Breast epithelium (tissue), 4 donors: ENCODE results near the gene OR10Z1. TPM values are rescaled to one million over a fixed set of nuclear protein-coding genes. Genes with fewer than 3 reads are reported as not detected.

Experiments
- DNase-seq, 2 donors: peaks; one replicate each; pipeline ENCODE4 v3.0.0-alpha.2; 2019; ENCODE audit warnings: low spot score in 2 of 2
- H3K27ac ChIP-seq, 2 donors: fragments of 200-600 bp; sonication (generic) in 1 of 2; one replicate each; pipeline ENCODE4 v1.5.1; 2016 to 2019; ENCODE audit warnings: mild to moderate bottlenecking in 1 of 2
- H3K27me3 ChIP-seq, 2 donors: fragments of 200-600 bp; sonication (generic) in 1 of 2; one replicate each; pipeline versions ENCODE4 v1.5.1 to v1.6.0; 2017 to 2019; ENCODE audit warnings: control low read depth in 1 of 2, mild to moderate bottlenecking in 1 of 2
- H3K36me3 ChIP-seq: fragments of 200-600 bp; one replicate; pipeline ENCODE4 v1.5.1; 2019
- H3K4me1 ChIP-seq, 2 donors: fragments of 200-600 bp; sonication (generic); one replicate each; pipeline ENCODE4 v1.5.1; 2016 to 2019; ENCODE audit warnings: control low read depth in 1 of 2
- H3K4me3 ChIP-seq, 3 donors: fragments of 200-600 bp; sonication (generic); 1 replicate in 2 of 3; 2 replicates in 1 of 3; pipeline ENCODE4 v1.5.1; 2016 to 2019; ENCODE audit warnings: mild to moderate bottlenecking in 3 of 3, moderate library complexity in 2 of 3
- H3K9me3 ChIP-seq, 2 donors: fragments of 200-600 bp; sonication (generic) in 1 of 2; one replicate each; pipeline ENCODE4 v1.5.1; 2016 to 2019; ENCODE audit warnings: control low read depth in 1 of 2
- POLR2A ChIP-seq: fragments of 450-650 bp; IDR thresholded peaks from one replicate; pipeline ENCODE4 v1.6.1; 2016; ENCODE audit warnings: antibody characterized with exemption, mild to moderate bottlenecking, moderate library complexity
- POLR2AphosphoS5 ChIP-seq, 3 donors: sonication (generic); formaldehyde crosslinking; IDR thresholded peaks; one replicate each; pipeline ENCODE4 v1.6.1; 2017; ENCODE audit warnings: antibody characterized with exemption in 3 of 3
- intact Hi-C: fragments of 100-400 bp; cut with DNase I; formaldehyde crosslinking; loops from one replicate; pipeline ENCODE4 v1.15.1; 2023; ENCODE audit warnings: low total_unique reads
- total RNA-seq, 3 donors: library from RNA; depleted of rRNA; stranded (reverse); fragments of >200 nt; gene quantifications; one replicate each; pipeline ENCODE4 v1.1.0, GENCODE V29; 2016
- TF ChIP-seq, protein P1 (sequence below), 3 donors: fragments of 450-650 bp; IDR thresholded peaks; one replicate each; pipeline ENCODE4 v1.5.1; 2016 to 2017; ENCODE audit warnings: antibody characterized with exemption in 3 of 3, mild to moderate bottlenecking in 3 of 3, moderate library complexity in 3 of 3

Gene OR10Z1
- total RNA-seq, 3 donors from 2014 or later = not detected

DNA sequence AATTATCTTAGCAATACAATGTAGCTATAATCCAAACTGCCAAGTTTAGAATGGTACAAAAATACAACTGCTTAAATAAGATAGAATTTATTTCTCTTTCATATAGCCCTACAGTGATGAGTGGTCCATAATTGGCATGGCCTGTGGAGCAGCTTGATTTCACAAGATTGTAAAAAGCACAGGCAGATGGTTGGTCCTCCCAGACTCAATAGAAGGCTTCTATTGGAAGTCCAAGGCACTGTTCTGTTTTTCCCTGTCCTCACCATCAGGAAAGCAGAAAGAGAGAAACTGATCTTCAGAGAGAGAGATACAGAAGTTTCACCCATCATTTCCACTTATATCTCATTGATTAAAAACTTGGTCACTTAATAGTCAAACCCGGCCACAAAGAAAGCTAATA, 32.8 kb upstream of the OR10Z1 start:
- Histone ChIP-seq H3K9me3 (no peaks in the 10 kb centered on the region), H3K4me1 (no peaks in the 10 kb centered on the region), H3K36me3 (no peaks in the 10 kb centered on the region), H3K27ac (no peak overlapping the region), H3K4me3 (no peak overlapping the region), H3K27me3 (peaks cover 0 to 4% of the 10 kb centered on the region in 2 donors)
- TF ChIP-seq POLR2A (no peak), POLR2AphosphoS5 (IDR thresholded peaks at IDR 0.05) (no peak)
- TF ChIP-seq, protein P1, sequence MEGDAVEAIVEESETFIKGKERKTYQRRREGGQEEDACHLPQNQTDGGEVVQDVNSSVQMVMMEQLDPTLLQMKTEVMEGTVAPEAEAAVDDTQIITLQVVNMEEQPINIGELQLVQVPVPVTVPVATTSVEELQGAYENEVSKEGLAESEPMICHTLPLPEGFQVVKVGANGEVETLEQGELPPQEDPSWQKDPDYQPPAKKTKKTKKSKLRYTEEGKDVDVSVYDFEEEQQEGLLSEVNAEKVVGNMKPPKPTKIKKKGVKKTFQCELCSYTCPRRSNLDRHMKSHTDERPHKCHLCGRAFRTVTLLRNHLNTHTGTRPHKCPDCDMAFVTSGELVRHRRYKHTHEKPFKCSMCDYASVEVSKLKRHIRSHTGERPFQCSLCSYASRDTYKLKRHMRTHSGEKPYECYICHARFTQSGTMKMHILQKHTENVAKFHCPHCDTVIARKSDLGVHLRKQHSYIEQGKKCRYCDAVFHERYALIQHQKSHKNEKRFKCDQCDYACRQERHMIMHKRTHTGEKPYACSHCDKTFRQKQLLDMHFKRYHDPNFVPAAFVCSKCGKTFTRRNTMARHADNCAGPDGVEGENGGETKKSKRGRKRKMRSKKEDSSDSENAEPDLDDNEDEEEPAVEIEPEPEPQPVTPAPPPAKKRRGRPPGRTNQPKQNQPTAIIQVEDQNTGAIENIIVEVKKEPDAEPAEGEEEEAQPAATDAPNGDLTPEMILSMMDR (IDR thresholded peaks at IDR 0.05) = no peak
- intact Hi-C loops = no loop called here
- DNase-seq = no peak

- H3K27ac ChIP-seq = no peak overlapping the region
- TF ChIP-seq POLR2AphosphoS5 (IDR thresholded peaks at IDR 0.05) (no peak), POLR2A (no peak)
- TF ChIP-seq, protein P1 (IDR thresholded peaks at IDR 0.05) = no peak
- no peaks in the 10 kb centered on the region for H3K36me3 ChIP-seq
- intact Hi-C loops = no loop called here
- DNase-seq = no peak
- H3K9me3 ChIP-seq = no peaks in the 10 kb centered on the region
- H3K4me1 ChIP-seq = no peaks in the 10 kb centered on the region
- no peaks in the 10 kb centered on the region for H3K27me3 ChIP-seq
- H3K4me3 ChIP-seq = no peak overlapping the region
Observed at GRCh38 chr1:158577561-158577960, 27.5 kb upstream of the OR10Z1 start.

DNA sequence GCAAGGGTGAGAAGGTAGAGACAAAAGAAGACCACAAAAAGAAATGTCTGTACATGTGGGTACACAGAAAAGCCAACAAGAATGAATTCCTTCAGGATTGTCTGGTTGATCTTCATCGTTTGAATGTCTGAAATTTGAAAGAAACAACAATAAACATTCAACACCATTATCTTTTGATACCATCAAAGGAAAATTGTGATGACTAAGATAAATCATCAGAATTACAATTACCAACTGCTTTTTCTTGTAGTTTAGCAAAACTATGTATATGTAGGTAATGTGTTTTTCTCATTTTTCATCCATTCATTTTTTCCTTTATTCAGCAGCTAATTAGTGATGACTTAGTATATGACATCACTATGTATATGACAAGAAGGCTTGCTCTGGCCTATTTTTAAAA, 25.3 kb upstream of the OR10Z1 start, which contains the start of gene OR10X1:
TSS of gene OR10X1 (minus strand) at position 167 of the 400 bp plus-strand sequence. CDS start at position 167, 0 bp downstream.
- intact Hi-C loops = no loop called here
- TF ChIP-seq POLR2A (no peak), POLR2AphosphoS5 (IDR thresholded peaks at IDR 0.05) (no peak)
- TF ChIP-seq, protein P1 (IDR thresholded peaks at IDR 0.05) = no peak
- no peak within 1 kb of the TSS for H3K27ac ChIP-seq

GRCh38 chr1:158583962-158584361, 21.1 kb upstream of the OR10Z1 start:
- no peak for TF ChIP-seq POLR2AphosphoS5 (IDR thresholded peaks at IDR 0.05)
- TF ChIP-seq POLR2A = no peak
- TF ChIP-seq, protein P1 (IDR thresholded peaks at IDR 0.05) = no peak
- Histone ChIP-seq H3K4me1 (no peaks in the 10 kb centered on the region), H3K36me3 (no peaks in the 10 kb centered on the region), H3K4me3 (no peak overlapping the region), H3K27ac (no peak overlapping the region), H3K27me3 (no peaks in the 10 kb centered on the region), H3K9me3 (peaks cover 7 to 10% of the 10 kb centered on the region in 2 donors)
- no peak for DNase-seq
- intact Hi-C loops = no loop called here

More for the DNA sequence above, 25.3 kb upstream of the OR10Z1 start, which contains the start of gene OR10X1:
- no peaks in the 10 kb centered on the region for H3K9me3 ChIP-seq
- H3K4me1 ChIP-seq = no peaks in the 10 kb centered on the region
- H3K36me3 ChIP-seq = no peaks in the 10 kb centered on the region
- H3K4me3 ChIP-seq = no peak within 1 kb of the TSS
- no peaks in the 10 kb centered on the region for H3K27me3 ChIP-seq
- DNase-seq = no peak

GRCh38 chr1:158586942-158587341, 18.1 kb upstream of the OR10Z1 start:
- no peak overlapping the region for H3K27ac ChIP-seq
- no peaks in the 10 kb centered on the region for H3K4me1 ChIP-seq
- intact Hi-C loops = no loop called here
- no peaks in the 10 kb centered on the region for H3K27me3 ChIP-seq
- no peak overlapping the region for H3K4me3 ChIP-seq
- TF ChIP-seq POLR2AphosphoS5 (IDR thresholded peaks at IDR 0.05) (no peak), POLR2A (no peak)
- TF ChIP-seq, protein P1 (IDR thresholded peaks at IDR 0.05) = no peak
- H3K36me3 ChIP-seq = no peaks in the 10 kb centered on the region
- peaks cover 7 to 10% of the 10 kb centered on the region in 2 donors for H3K9me3 ChIP-seq
- DNase-seq = no peak
